Fibroblast of skin of right biceps (primary cell): ENCODE results near the gene HEPHL1.

Experiments used
- DNase-seq: peaks from one replicate; pipeline ENCODE4 v3.0.0-alpha.2; 2013

HEPHL1 gene

DNA sequence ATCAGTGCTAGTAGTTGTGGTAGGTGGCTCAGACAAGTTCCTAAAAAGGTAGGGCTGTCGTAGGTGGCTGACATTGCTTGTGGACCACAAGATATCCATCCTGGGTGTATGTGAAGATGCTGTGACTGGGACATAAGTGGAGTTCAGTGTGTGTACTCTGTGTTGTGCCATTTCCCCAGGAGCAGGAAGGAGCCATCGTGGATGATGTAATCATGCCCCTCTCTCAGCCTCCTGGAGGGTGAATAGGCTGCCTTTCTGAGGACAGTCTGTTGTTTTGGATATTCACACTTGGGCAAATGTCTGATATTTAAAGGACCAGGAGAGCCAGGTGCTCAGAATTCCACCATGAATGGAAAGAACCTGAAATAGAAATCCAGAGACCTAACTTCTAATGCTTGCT, 2.7 kb downstream of the HEPHL1 start:
- DNase-seq, result no peak

DNA sequence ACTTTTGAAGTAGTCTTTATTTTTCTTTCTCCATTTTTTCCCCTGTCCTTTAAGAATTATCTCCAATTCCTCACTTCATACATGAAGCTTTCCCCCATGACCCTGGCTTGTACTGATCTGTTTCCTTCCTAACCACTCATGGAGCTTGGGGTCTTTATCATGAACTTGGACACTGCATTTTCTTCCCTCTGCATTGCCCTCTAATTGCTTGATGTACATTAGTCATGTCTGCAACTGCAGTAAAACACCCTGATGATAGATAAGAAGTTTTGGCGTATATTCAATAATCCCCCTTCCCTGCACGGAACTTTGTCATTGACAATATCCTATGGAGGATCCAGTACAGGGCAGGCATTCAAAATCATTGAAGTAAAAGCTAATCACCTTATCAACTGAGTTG, 3.4 kb downstream of the HEPHL1 start:
- no peak for DNase-seq

DNA sequence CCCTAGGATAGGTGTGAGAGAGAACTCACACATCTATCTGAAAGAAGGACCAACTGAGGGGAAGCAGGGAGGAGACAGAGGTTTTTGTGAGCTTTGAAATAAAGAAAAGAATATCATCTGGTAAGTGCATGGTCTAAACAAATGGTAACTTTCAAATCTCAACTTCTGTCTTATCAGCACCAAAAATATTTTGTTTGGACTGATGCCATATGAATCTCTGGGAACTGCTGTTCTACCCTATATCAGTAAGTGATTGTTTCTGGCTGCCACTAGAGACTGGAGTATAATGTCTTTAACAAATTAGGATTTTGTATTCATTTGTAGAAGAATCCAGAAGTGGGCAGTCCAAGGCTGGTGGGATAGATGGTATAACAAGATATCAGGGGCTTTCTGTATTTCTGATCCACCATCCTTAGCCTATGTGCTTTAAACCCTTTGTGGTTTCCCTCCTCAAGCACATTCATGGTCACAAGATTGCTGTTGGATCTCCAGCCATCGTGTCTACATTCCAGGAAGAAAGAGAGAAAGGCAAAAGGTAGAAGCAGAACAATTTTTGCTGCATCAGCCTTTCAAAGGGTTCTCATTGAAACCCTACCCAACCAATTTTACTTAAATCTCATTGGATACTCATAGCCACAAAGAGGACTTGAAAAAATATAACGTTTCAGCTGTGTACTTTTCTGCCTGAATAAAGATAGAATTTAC, 4.7 kb downstream of the HEPHL1 start:
- DNase-seq, result no peak

DNA sequence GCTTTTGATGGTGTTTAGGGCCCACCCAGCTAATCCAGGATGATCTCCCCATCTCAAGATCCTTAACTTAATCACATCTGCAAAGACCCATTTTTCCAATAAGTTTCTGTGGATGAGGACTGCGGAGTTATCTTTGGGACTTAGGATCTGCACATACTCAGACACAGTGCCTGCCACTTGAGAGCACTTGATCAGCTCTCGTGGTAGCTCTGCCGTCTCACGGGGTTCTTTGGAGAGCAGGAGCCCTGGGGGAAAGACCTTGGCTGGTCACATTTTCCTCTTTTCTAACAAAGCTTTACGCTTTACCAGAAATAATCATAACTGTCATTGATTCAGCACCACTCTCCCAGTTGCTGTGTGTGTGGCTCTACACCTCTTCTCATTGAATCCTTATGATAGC, 6.1 kb downstream of the HEPHL1 start:
- DNase-seq, result no peak

DNA sequence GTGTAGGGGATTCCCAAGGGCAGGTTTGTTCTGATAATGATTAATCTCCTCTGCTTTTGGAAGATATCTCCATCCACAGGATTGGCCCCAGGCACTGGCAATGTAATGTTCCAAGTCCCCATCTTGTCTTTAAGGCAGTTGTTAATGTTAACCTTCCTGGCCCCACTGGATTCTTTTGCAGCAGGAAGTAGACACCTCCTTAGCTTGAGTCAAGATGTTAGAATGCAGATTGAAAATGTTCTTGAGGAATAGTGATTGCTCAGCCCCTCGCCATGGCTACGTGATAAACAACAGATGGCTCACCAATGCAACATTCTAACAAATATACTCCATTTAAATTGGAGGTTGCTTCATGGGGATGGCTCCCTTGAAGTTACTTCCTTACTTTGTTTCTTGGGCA, 7.3 kb downstream of the HEPHL1 start:
- peak; percentile 40 for DNase-seq

DNA sequence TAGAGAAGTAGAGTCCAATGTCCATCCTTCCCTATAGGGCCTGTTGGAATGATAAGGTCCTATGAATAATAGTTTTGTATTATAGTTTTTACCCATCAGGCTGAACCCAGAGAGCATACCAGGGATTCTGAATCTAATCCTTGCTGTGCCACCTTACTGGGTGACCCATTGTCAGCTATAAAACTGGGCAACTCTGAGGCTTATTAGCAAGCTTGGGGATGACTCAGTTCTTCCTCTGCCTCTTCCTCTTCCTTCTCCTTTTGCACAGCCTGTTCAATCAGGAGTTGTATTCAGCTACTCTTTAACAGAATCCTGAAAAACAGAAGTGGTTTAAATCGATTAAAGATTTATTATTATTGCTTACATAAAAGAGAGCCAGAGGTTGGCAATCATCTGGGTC, 8.9 kb downstream of the HEPHL1 start:
- DNase-seq, result no peak

DNA sequence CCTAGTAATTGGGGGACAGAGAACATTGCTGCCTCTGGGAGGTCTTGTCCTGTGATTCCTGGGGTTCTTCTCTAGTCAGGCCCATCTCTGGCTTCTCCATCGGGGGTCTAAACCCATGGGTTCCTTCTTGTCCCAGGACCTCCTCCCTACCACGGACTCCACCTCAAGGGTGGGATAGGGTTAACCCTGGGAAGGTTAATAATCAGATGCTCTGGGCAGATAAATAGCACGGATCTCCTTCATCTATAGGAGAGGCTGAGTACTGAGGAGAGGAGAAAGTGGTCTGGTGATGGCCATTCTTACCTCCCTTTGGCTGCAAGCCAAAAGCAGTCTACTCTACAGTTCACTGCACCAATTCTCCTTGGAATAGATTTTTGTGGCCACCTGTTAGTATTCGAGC, 10.5 kb downstream of the HEPHL1 start:
- DNase-seq, result no peak

DNA sequence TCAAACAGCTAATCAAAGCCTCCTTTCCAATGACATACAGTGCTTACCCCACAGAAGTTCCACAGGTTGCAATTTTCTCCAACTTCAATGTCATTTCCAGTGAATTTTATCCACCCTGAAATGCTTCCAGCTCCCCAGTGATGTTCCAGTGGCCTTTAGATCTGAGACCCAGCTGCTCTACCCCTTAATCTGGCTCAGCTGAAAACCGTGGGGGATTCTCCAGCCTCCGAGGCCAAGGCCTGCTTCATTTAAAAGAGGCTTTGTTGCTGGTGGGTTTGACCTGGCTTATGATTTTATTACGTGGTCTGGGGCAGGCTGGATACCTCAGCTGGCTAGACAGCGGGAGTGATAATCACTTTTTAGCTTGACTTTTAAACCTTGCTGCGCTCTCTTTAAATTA, 10.9 kb downstream of the HEPHL1 start:
- no peak for DNase-seq

DNA sequence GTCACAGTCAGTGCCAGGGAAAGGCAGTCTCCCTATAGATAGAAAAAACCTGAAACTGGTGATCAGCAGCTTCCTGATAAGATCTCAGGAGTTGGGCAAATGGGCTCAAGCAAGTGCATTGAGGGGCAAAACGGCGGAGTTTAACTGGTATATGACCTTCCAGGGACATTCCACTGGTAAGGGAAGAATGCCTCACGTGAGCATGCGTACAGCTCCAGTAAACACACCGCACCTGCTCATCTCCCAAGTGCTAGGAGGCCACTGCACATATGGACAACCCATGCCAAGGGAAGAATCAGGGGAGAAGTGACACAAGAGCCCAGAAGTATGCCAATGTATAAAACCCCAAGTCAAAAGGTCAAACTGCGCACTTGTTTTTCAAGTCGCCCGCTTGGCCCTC, 11.6 kb downstream of the HEPHL1 start:
- no peak for DNase-seq

DNA sequence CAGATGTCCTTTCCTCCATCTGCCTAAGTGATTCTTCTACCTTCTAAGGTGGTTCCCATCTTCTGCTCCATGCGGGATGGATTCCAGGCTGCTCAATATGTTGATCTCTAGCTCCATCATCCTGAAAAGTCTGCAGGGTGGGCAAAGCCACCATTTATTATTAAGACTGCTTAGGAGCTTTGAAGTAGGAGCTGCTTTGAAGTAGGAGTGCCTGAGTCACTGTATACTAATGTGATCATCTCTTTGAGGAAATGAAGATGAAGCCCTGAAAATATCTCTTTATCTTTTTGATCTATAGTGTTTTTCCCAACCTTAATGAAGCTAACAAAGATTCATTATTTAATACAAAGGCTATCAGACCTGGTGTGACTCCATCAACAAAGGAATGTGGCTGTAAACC, 13.1 kb downstream of the HEPHL1 start:
- no peak for DNase-seq

DNA sequence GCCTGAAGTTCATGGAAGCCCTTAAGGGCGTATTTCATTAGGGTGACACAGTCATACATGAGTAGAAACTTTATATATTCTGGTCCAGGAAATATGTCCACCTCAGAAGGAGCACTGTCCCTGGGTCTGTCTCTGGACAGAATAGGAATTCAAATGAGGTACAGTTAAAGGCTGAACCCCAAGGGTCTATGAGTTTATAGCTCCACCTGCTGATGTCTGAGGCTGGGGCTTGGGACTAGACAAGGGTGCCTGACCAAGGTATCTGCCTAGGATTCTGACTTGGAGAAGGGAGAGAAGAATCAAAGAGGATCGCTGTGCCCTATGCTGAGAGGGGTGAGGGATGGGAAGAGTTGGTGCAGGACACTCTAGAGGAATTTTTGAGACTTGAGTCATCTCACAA, 14.9 kb downstream of the HEPHL1 start:
- no peak for DNase-seq

DNA sequence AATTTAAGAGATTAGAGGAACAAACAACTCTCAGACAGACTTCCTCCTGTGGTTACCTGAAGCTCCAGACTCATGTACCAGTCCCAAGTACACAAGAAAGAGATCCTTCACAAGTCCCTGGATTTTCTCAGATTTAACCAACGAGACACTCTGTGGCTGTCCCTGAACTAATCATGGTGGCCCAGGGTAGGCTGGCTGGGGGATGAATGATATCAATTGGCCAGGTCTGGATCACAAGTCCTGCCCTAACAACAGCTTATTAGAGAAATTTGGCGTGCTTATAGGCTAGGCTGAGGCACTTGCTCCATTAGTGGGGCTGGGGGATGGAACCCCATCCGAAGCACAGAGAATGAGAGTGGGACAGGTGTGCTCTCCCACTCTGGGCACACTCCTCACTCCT, 22.1 kb downstream of the HEPHL1 start:
- DNase-seq, result no peak

DNA sequence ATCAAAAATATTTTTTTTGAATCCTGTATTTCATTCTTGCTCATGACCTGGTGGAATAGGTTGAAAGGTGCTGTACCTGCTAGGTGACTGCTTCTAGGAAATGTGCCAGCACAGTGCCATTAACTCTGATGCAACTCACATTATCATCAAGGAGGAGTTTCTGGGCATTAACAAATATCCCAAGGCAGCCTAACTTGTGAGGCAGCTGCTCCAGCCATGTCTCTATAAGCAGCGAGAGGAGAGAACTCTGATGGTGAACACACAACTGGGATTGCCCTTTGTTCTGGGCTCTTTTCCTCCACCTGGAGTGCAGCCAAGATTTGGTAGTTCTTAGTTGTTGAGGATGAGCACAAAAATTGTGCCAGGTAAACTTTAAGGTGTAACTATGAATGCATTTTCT, 25.6 kb downstream of the HEPHL1 start:
- DNase-seq, result no peak

DNA sequence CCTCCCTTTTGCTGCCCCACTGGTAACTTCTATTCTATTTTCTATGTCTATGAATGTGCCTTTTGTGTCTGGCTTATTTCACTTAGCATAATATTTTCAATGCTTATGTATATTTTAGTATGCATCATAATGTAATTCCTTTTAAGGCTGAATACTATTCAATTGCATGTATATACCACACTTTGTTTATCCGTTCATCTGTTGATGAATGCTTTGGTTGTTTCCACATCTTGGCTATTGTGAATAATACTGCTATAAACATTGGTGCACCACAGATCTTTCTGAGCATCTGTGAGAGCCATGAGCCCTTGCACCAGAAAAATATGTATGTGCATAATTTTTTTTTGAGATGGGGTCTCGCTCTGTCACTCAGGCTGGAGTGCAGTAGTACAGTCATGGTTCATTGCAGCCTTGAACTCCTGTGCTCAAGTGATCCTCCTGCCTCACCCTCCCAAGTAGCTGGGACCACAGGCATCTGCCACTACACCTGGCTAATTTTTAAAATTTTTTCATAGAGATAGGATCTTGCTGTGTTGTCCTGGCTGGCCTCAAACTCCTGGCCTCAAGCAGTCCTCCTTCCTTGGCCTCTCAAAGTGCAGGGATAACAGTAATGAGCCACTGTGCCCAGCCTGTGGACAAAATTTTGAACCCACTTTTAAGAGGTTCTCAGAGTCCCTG, 27.0 kb downstream of the HEPHL1 start:
- DNase-seq, result no peak

DNA sequence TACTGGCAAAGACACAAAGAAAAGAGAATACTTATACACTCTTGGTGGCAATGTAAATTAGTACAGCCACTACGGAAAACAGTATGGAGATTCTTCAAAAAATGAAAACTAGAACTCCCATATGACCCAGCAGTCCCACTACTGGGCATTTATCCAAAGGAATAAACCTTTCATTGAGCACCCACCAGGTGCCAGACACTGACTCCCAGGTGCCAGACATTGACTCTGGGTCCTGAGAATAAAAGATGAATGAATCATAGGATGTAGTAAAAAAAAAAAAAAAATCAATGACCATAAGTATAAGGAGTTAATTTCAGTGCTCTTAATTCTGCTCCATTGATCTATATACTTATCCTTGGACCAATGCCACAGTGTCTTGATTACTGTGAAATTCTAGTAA, 28.2 kb downstream of the HEPHL1 start:
- no peak for DNase-seq

DNA sequence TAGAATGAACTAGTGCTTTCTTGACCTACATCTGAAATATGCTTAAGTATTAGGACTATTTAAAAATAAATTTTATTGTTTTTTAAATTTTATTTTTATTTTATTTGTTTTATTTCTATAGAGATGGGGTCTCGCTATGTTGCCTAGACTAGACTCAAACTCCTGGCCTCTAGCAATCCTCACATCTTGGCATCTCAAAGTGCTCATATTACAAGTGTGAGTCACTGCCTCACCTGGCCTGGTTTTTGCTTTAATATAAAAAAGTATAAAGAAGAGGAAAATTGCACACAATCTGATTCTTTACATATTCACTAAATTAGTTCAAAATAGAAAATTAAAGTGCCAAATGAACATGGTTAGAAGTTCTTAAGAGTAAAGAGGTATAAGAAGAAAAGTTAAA, 37.5 kb downstream of the HEPHL1 start:
- DNase-seq, result no peak

DNA sequence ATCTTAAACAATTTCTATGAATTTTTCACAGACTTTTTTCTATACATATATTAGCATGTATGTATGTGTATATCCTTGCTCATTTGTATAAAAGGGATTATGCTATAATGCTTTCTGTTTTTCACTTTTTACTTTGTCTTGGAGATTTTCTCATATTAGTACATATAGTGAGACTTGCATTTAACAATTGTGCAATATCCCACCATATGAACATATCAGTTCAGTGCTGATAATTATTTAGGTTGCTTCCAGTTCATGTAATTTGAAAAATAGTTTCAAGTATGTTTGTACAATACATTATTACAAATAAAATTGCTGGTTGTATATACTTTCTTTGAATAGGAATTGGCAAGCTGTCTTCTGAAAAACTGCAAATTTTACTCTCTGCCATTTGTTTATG, 37.9 kb downstream of the HEPHL1 start:
- DNase-seq, result no peak

DNA sequence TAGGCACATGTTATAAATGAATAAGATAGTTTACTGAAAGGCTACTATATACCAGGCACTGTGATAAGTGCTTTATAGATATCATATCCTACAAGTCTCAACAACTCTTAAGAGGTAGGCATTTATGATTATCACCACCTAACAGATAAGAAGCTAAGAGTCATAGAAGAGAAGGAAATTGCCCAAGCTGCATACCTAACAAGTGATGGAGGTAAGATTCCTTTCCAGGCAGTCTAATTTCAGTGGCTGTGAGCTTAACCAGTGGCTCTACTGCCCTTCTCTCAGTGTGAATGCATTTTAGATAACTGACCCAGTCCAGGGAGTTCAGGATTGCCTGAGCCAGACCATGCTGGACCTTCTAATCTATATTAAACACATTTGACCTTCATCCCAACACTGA, 39.2 kb downstream of the HEPHL1 start:
- DNase-seq, result no peak

DNA sequence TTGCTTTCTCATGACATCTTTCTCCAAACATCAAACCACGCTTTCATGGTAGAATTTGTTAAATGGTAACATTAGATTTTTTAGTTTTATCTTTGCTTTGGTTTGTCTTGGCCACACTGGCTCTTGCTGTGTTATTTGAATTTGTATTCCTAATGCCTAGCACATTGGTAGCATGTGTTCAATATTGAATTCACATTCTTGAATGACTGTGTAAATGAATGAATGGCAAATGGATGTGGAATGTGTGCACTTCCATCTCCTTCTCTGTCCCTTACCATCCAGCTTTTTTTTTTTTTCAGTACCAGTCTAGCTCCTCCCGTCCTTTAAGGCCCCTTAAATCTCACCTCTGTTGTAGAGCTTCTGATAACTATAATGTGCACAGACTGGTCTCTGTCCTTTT, 41.2 kb downstream of the HEPHL1 start:
- DNase-seq, result no peak

DNA sequence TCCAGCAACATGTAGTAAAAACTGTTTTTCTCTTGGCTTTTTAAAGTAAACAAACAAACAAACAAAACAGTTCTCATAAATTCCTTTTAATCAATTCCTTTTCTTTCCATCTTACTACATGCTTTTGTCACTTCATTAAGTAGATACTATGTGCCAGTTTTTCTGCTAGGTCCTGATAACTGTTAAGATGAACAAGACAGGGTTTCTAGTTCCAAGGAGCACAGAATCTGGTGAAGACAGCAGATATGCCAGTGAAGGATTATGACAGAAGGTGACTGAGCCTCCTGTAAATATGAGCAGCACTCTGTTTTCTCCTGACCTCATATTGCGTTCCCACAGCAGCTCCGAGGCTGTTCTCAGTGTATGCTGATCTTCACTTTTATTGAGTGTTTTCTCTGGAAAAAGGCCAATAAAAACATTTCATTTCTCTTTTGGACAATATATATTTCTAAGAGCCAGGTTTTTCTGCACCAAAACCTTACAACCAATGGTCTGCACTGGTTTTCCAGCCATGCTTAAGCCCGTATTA, 45.8 kb downstream of the HEPHL1 start:
- DNase-seq, result no peak

DNA sequence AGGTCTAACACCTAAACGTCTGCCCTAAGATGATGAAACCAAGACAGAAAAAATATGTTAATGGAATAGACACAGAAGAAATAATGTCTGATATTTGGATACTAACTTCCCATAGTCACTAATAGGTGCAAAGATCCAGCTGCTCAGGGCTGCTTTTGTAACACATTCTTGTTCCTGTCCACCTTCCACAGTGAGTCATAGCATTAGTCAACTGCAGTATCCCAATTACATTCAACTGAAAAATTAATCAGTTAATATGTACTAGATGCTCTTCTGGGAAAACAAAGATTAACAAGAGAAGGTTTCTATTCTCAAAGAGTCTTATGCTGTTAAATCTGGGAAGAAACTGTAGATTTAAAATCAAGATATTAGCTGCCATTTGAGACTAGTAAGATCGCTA, 47.6 kb downstream of the HEPHL1 start:
- no peak for DNase-seq

DNA sequence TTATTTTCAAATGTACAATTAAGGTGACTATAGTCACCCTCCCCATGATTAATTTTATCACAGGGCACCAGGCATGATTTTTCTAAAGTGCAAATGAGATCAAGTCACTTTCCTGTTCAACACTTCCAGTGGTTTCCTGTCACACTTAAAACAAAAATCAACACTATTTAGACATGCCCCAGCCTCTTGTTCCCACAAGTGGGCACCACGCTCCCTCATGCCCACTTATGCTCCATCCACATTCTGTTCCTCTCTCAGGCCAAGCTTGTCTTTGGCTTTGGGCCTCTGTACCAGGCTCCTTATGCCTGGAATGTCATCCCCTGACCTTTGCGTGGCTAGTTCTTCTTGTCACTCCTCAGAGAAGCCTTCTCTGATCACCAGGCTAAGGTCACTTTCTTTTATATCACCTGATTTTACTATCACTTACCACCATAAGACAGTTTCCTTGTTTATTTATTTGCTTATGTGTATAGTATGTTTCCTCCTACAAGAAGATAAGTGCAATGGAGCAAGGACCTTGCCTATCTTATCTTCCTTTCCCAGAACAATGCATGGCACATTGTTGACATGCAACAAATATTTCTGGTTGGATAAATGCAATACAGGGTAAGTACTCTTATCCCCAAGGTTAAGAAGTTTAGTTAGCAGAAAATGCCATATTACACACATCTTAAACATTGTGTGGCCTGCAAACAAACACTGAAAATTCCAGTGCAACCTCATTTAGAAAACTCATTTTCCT, 56.6 kb downstream of the HEPHL1 start:
- DNase-seq, result no peak

DNA sequence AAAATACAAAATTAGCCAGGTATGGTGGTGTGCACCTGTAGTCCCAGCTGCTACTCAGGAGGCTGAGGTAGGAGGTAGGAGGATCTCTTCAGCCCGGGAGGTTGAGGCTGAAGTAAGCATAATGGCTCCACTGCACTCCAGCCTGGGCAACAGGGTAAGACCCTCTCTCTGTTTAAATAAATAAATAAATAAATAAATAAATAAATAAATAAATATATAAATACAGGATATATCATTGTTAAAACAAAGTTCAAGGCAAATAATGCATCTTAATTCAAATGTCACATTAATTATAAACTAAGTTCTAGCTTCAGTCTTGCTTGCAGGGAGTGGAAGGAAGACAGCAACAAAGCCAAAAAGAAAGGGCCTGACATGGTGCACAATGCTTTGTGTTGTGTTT, 63.0 kb downstream of the HEPHL1 start:
- DNase-seq, result no peak

DNA sequence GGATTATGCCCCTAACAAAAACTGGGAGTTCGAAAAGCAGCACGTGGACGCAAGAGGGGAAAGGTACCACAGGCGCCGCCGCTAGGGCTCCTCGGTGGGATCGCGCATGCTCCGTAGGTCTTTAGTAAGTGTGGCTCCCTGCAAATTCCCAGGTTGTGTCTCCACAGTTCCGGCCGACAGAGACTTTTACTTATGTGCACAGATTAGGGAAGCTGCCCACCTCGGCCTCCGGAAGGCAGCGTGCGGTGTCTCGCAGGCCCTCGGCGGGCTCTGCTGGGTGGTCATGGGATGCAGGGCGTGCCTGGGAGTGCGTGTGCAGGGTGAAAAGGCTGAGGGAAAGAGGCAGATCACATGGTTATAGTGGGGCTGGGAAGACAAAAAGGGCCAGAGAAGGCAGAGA, 67.8 kb downstream of the HEPHL1 start:
- DNase-seq, result no peak
